SH-SY5Y (cell line): ENCODE measurements around the gene ADARB1.

ENCODE experiments used
- GATA2 ChIP-seq: IDR thresholded peaks from 2 replicates; pipeline ENCODE4 v1.6.1; 2011; ENCODE audit warnings: mild to moderate bottlenecking, low read depth, low read length
- GATA3 ChIP-seq: IDR thresholded peaks from 2 replicates; pipeline ENCODE4 v1.6.1; 2011; ENCODE audit warnings: low read depth, mild to moderate bottlenecking, low read length, moderate library complexity

GRCh38 chr21:45136927-45137611 lies 62.7 kb downstream of the ADARB1 start:
- no peak for TF ChIP-seq GATA2
- no peak for TF ChIP-seq GATA3
